GM23248 (cell line): Measurements from ENCODE around the gene TAF10. TPM values are rescaled to one million over a fixed set of nuclear protein-coding genes. Genes with fewer than 3 reads are reported as not detected.

ENCODE experiments used
- DNase-seq: peaks from one replicate; pipeline ENCODE4 v3.0.0-alpha.2; 2015
- H2AFZ ChIP-seq: fragments of 200-600 bp; sonication (generic); 2 replicates; pipeline ENCODE4 v1.6.1; 2016; ENCODE audit warnings: antibody characterized with exemption
- H3F3A ChIP-seq: fragments of 200-600 bp; sonication (generic); 2 replicates; pipeline ENCODE4 v1.6.1; 2016; ENCODE audit warnings: mild to moderate bottlenecking, antibody characterized with exemption, mixed run types; ENCODE audit not compliant: insufficient read depth
- H3K27ac ChIP-seq: fragments of 200-600 bp; sonication (generic); 2 replicates; pipeline ENCODE4 v1.5.1; 2016; ENCODE audit warnings: mild to moderate bottlenecking
- H3K27me3 ChIP-seq: fragments of 200-600 bp; sonication (generic); replicated peaks from 2 replicates; pipeline ENCODE4 v1.6.1; 2016; ENCODE audit warnings: mild to moderate bottlenecking; ENCODE audit not compliant: insufficient read depth
- H3K36me3 ChIP-seq: fragments of 200-600 bp; sonication (generic); 2 replicates; pipeline ENCODE4 v1.6.1; 2016; ENCODE audit warnings: low read depth, mild to moderate bottlenecking
- H3K4me1 ChIP-seq: fragments of 200-600 bp; sonication (generic); 2 replicates; pipeline ENCODE4 v1.6.1; 2016; ENCODE audit warnings: mild to moderate bottlenecking; ENCODE audit not compliant: insufficient read depth
- H3K4me2 ChIP-seq: fragments of 200-600 bp; sonication (generic); one replicate; pipeline ENCODE4 v1.6.1; 2016; ENCODE audit warnings: mild to moderate bottlenecking; ENCODE audit not compliant: unreplicated experiment
- H3K4me3 ChIP-seq: fragments of 200-600 bp; sonication (generic); 2 replicates; pipeline ENCODE4 v1.5.1; 2016; ENCODE audit warnings: mild to moderate bottlenecking
- H3K79me2 ChIP-seq: fragments of 200-600 bp; sonication (generic); 2 replicates; pipeline ENCODE4 v1.6.1; 2016; ENCODE audit warnings: mild to moderate bottlenecking; ENCODE audit not compliant: insufficient read depth
- H3K9ac ChIP-seq: fragments of 200-600 bp; sonication (generic); 2 replicates; pipeline ENCODE4 v1.6.1; 2016; ENCODE audit warnings: mild to moderate bottlenecking
- H3K9me2 ChIP-seq: fragments of 200-600 bp; sonication (generic); 2 replicates; pipeline ENCODE4 v1.6.1; 2016; ENCODE audit warnings: mixed run types, mild to moderate bottlenecking, moderate library complexity; ENCODE audit not compliant: insufficient read depth
- H3K9me3 ChIP-seq: fragments of 200-600 bp; sonication (generic); one replicate; pipeline ENCODE4 v1.6.1; 2017; ENCODE audit warnings: low read depth
- H4K20me1 ChIP-seq: fragments of 200-600 bp; sonication (generic); 2 replicates; pipeline ENCODE4 v1.6.0; 2016; ENCODE audit not compliant: insufficient read depth
- EZH2 ChIP-seq: fragments of 200-600 bp; sonication (generic); IDR thresholded peaks from 2 replicates; pipeline ENCODE4 v1.6.1; 2018; ENCODE audit warnings: antibody characterized with exemption, mild to moderate bottlenecking; ENCODE audit not compliant: insufficient read depth, poor library complexity, severe bottlenecking
- EZH2phosphoT487 ChIP-seq: fragments of 200-600 bp; sonication (generic); IDR thresholded peaks from 2 replicates; pipeline ENCODE4 v1.6.1; 2018; ENCODE audit warnings: antibody characterized with exemption, moderate library complexity, mild to moderate bottlenecking, low read depth; ENCODE audit not compliant: insufficient read depth
- WGBS, 2 experiments: methylation state at CpG; one replicate each; pipeline ENCODE4 v1.1.6; 2015 to 2017; ENCODE audit warnings: low lambda C conversion rate in 2 of 2, low coverage in 1 of 2; ENCODE audit errors: missing lambda C conversion rate in 2 of 2; 5-methylcytosine and 5-hydroxymethylcytosine counted together
- in situ Hi-C: fragments of 300-500 bp; cut with MboI; formaldehyde crosslinking; loops from 2 replicates; pipeline ENCODE4 v1.15.0; 2020
- polyA plus RNA-seq: library from polyadenylated mRNA; unstranded; fragments of >200 nt; fragmentation: Nextera tagmentation; extraction: Ambion mirVana; gene quantifications from 2 replicates; pipeline ENCODE4 v1.2.1, GENCODE V29; 2016
- total RNA-seq: library from RNA; depleted of rRNA; stranded (reverse); fragments of >200 nt; shearing (Covaris generic); gene quantifications from 2 replicates; pipeline ENCODE4 v1.2.3, GENCODE V29; 2014

TAF10 gene
- total and polyA plus RNA-seq, 2 experiments from 2014 or later, result 67.9 to 172 TPM

DNA sequence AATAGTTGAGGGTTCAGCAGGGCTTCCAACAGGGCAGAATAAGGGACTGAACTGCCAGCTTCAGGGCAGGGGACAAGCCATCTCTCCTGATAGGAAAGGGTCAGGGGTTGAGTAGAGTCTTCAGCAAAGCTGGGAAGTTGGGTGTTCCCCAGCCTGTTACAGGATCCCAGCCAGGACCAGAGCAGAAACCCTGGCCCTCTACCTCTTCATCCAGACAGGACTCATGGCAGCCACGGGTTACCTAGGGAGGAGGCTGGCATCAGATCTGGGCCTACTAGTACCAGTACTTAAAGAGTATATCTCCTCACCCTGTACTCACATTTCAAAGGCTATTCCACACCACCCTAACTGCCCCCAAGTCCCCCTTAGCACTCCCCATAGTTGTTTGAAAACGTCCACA lies 2.4 kb upstream of the TAF10 start:
- in situ Hi-C loops, result no loop called here
- no peak overlapping the region for H3K4me2 ChIP-seq
- 88 to 97% methylated on average over 2 of the region's 2 CpGs for WGBS, 2 experiments
- no peaks in the 10 kb centered on the region for H3K9me2 ChIP-seq
- TF ChIP-seq EZH2 (no peak), EZH2phosphoT487 (no peak)
- peaks cover 31% of the 10 kb centered on the region for H3K4me1 ChIP-seq
- peaks cover 47% of the 10 kb centered on the region for H3F3A ChIP-seq
- peaks cover 18% of the 10 kb centered on the region for H3K36me3 ChIP-seq
- no peak overlapping the region for H3K9ac ChIP-seq
- no peak overlapping the region for H3K4me3 ChIP-seq
- H3K27ac ChIP-seq, result no peak overlapping the region
- H3K79me2 ChIP-seq, result peaks cover 38% of the 10 kb centered on the region
- H4K20me1 ChIP-seq, result no peaks in the 10 kb centered on the region
- no peaks in the 10 kb centered on the region for H3K27me3 ChIP-seq
- H3K9me3 ChIP-seq, result no peaks in the 10 kb centered on the region
- no peak for DNase-seq
- H2AFZ ChIP-seq, result no peak overlapping the region

DNA sequence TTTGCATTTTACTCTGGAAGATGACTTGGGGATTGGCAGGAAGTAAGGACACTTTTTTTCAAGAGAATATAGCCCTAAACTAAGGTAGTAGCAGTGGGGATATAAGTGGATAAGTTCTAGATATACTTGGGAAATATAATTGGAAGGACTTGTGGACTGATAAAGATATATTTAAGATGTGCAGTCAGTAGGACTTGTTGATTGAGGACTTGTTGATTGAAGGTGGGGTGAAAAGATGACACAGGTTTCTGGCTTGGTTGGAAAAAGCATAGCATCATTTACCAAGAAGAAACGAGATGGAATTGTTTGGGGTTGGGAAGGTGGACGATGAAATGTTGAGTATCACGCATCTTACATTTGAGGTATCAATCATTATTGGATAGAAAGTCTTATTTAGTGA lies 1.5 kb upstream of the TAF10 start:
- no peak overlapping the region for H2AFZ ChIP-seq
- peaks cover 48% of the 10 kb centered on the region for H3K79me2 ChIP-seq
- H3K9me2 ChIP-seq, result no peaks in the 10 kb centered on the region
- H3F3A ChIP-seq, result peaks cover 52% of the 10 kb centered on the region
- in situ Hi-C loops, result no loop called here
- H3K4me2 ChIP-seq, result no peak overlapping the region
- TF ChIP-seq EZH2phosphoT487, result no peak
- TF ChIP-seq EZH2, result no peak
- H3K9ac ChIP-seq, result no peak overlapping the region
- DNase-seq, result no peak
- H3K27me3 ChIP-seq, result no peaks in the 10 kb centered on the region
- H3K4me3 ChIP-seq, result no peak overlapping the region
- no peaks in the 10 kb centered on the region for H4K20me1 ChIP-seq
- H3K27ac ChIP-seq, result peak overlapping the region; percentile 88; the same call in 1 of the 2 replicates
- WGBS, 2 experiments, result 93 to 96% methylated on average over 3 of the region's 3 CpGs
- peaks cover 25% of the 10 kb centered on the region for H3K36me3 ChIP-seq
- no peaks in the 10 kb centered on the region for H3K9me3 ChIP-seq
- peaks cover 30% of the 10 kb centered on the region for H3K4me1 ChIP-seq

DNA sequence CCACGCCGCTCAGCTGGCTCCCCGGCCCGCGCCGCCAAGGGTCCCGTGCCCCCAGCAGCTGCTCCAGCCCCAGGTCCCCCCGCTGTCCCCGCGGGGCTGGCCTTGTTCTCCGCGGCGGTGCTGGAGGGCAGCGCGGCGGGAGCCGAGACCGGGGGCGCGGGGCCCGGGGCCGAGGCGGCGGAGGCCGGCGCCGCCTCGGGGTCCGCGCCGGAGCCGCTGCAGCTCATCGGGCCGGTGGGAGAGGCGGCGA lies 128 bp downstream of the TAF10 start:
- Histone ChIP-seq H3K27me3 (no peaks in the 10 kb centered on the region), H3K4me1 (peaks cover 26% of the 10 kb centered on the region), H3K4me2 (peak overlapping the region; percentile 82), H3K36me3 (peaks cover 32% of the 10 kb centered on the region), H3F3A (peaks cover 55% of the 10 kb centered on the region), H3K9me3 (no peaks in the 10 kb centered on the region), H3K27ac (peak overlapping the region; percentile 88), H2AFZ (no peak overlapping the region), H4K20me1 (no peaks in the 10 kb centered on the region), H3K4me3 (peak overlapping the region; percentile 74), H3K9ac (peak overlapping the region; percentile 80), H3K9me2 (no peaks in the 10 kb centered on the region), H3K79me2 (peaks cover 51% of the 10 kb centered on the region)
- no peak for DNase-seq
- WGBS, 2 experiments, result 0% methylated on average over 9 to 22 of the region's 36 CpGs
- in situ Hi-C loops, result no loop called here
- TF ChIP-seq EZH2, result no peak

- no peaks in the 10 kb centered on the region for H3K9me3 ChIP-seq
- H3F3A ChIP-seq, result peaks cover 59% of the 10 kb centered on the region
- H3K36me3 ChIP-seq, result peaks cover 32% of the 10 kb centered on the region
- peaks cover 31% of the 10 kb centered on the region for H3K4me1 ChIP-seq
- H3K79me2 ChIP-seq, result peaks cover 52% of the 10 kb centered on the region
- H2AFZ ChIP-seq, result no peak overlapping the region
- H3K9me2 ChIP-seq, result no peaks in the 10 kb centered on the region
- no peaks in the 10 kb centered on the region for H4K20me1 ChIP-seq
- H3K27me3 ChIP-seq, result no peaks in the 10 kb centered on the region
- in situ Hi-C loops, result no loop called here
- peak overlapping the region; percentile 82 for H3K4me2 ChIP-seq
- WGBS, 2 experiments, result 13 to 15% methylated on average over 29 to 31 of the region's 39 CpGs
- H3K27ac ChIP-seq, result peak overlapping the region; percentile 88
- H3K4me3 ChIP-seq, result peak overlapping the region; percentile 74
- DNase-seq, result peak; percentile 58
- H3K9ac ChIP-seq, result peak overlapping the region; percentile 80
- TF ChIP-seq EZH2 (no peak), EZH2phosphoT487 (no peak)
Measured at GRCh38 chr11:6611092-6611962, 689 bp downstream of the TAF10 start.
